Retinal pigment epithelial cell (primary cell): ENCODE results near the gene PIGA.
A peak's percentile ranks its signal among the peaks of the same experiment; 100 is the strongest.

Source experiments
- DNase-seq: peaks from one replicate; pipeline ENCODE4 v3.0.0-alpha.2; 2010; ENCODE audit warnings: low read depth
- H3K4me3 ChIP-seq: 2 replicates; pipeline ENCODE4 v1.5.1; 2011; ENCODE audit warnings: mild to moderate bottlenecking, low read length, control low read depth, moderate library complexity
- CTCF ChIP-seq: conservative IDR thresholded peaks from 2 replicates; pipeline ENCODE4 v1.5.1; 2011; ENCODE audit warnings: low read depth, low read length, control low read depth, inconsistent platforms

The PIGA gene

GRCh38 chrX:15359701-15360100, 24.4 kb upstream of the PIGA start:
- no peak for DNase-seq
- H3K4me3 ChIP-seq, result no peak overlapping the region
- TF ChIP-seq CTCF, result no peak

- DNase-seq, result no peak
- no peak for TF ChIP-seq CTCF
- H3K4me3 ChIP-seq, result no peak overlapping the region
Measured at GRCh38 chrX:15358533-15358932, 23.2 kb upstream of the PIGA start.

GRCh38 chrX:15356444-15356843, 21.1 kb upstream of the PIGA start:
- no peak for DNase-seq
- H3K4me3 ChIP-seq, result no peak overlapping the region
- no peak for TF ChIP-seq CTCF

GRCh38 chrX:15350329-15350996, 15.1 kb upstream of the PIGA start:
- no peak for TF ChIP-seq CTCF
- no peak overlapping the region for H3K4me3 ChIP-seq
- no peak for DNase-seq

- peak; percentile 53 for TF ChIP-seq CTCF
- H3K4me3 ChIP-seq, result no peak overlapping the region
- no peak for DNase-seq
Measured at GRCh38 chrX:15349046-15349445, 13.7 kb upstream of the PIGA start.

GRCh38 chrX:15345976-15346375, 10.7 kb upstream of the PIGA start:
- DNase-seq, result no peak
- no peak overlapping the region for H3K4me3 ChIP-seq
- TF ChIP-seq CTCF, result no peak

- no peak for DNase-seq
- no peak overlapping the region for H3K4me3 ChIP-seq
- no peak for TF ChIP-seq CTCF
Measured at GRCh38 chrX:15344106-15344505, 8.8 kb upstream of the PIGA start.
